PC-9 (cell line): ENCODE results near the gene CITED1. TPM values are rescaled to one million over a fixed set of nuclear protein-coding genes. Genes with fewer than 3 reads are reported as not detected.

ENCODE experiments used
- Bru-seq: library from RNA; stranded (reverse); fragments of 400-500 nt; gene quantifications from one replicate; lab custom pipeline; 2021; lab: Mats Ljungman, UMichigan
- BruChase-seq, 2 experiments: library from RNA; stranded (reverse); fragments of 400-500 nt; gene quantifications; one replicate each; lab custom pipeline; 2021; lab: Mats Ljungman, UMichigan
- BruUV-seq: library from RNA; stranded (reverse); fragments of 400-500 nt; replicated peaks from 2 replicates; lab custom pipeline; 2021; lab: Mats Ljungman, UMichigan
- CTCF ChIA-PET: fragments of 300-600 bp; sonication (Branson Sonifier 250); formaldehyde crosslinking; loops from one replicate; lab custom pipeline; 2022; ENCODE audit warnings: antibody characterized with exemption; lab: Charles Lee
- POLR2A ChIA-PET: fragments of 300-600 bp; sonication (Branson Sonifier 250); formaldehyde crosslinking; loops from one replicate; lab custom pipeline; 2022; ENCODE audit warnings: antibody characterized with exemption; ENCODE audit not compliant: unreplicated experiment; lab: Charles Lee
- DNase-seq, 2 experiments: peaks; one replicate each; pipeline versions ENCODE4 v3.0.0 to v3.0.0-alpha.2; 2015 to 2022; ENCODE audit warnings: mixed read lengths in 1 of 2
- H2AFZ ChIP-seq: fragments of 200-600 bp; sonication (generic); 2 replicates; pipeline ENCODE4 v1.8.1; 2017; ENCODE audit warnings: antibody characterized with exemption
- H3F3A ChIP-seq: fragments of 200-600 bp; sonication (generic); 2 replicates; pipeline ENCODE4 v1.8.1; 2017; ENCODE audit warnings: antibody characterized with exemption, mild to moderate bottlenecking, low read depth; ENCODE audit not compliant: insufficient read depth
- H3K27ac ChIP-seq: fragments of 200-600 bp; sonication (generic); 2 replicates; pipeline ENCODE4 v1.6.1; 2016; ENCODE audit warnings: mixed run types
- H3K27me3 ChIP-seq: fragments of 200-600 bp; sonication (generic); 2 replicates; pipeline ENCODE4 v1.6.1; 2016; ENCODE audit warnings: low read depth, mixed run types; ENCODE audit not compliant: insufficient read depth
- H3K36me3 ChIP-seq: fragments of 200-600 bp; sonication (generic); 2 replicates; pipeline ENCODE4 v1.6.1; 2016; ENCODE audit warnings: low read depth, mixed run types
- H3K4me1 ChIP-seq: fragments of 200-600 bp; sonication (generic); replicated peaks from 2 replicates; pipeline ENCODE4 v1.6.1; 2016; ENCODE audit warnings: mixed run types; ENCODE audit not compliant: insufficient read depth
- H3K4me2 ChIP-seq: fragments of 200-600 bp; sonication (generic); 2 replicates; pipeline ENCODE4 v1.6.1; 2017; ENCODE audit warnings: mixed run types
- H3K4me3 ChIP-seq: fragments of 200-600 bp; sonication (generic); 2 replicates; pipeline ENCODE4 v1.6.1; 2016; ENCODE audit warnings: mixed run types
- H3K79me2 ChIP-seq: fragments of 200-600 bp; sonication (generic); 2 replicates; pipeline ENCODE4 v1.6.1; 2017; ENCODE audit warnings: low read depth, mixed run types
- H3K9me2 ChIP-seq: fragments of 200-600 bp; sonication (generic); 2 replicates; pipeline ENCODE4 v1.8.1; 2017; ENCODE audit warnings: mild to moderate bottlenecking; ENCODE audit not compliant: insufficient read depth
- H3K9me3 ChIP-seq: fragments of 200-600 bp; sonication (generic); 2 replicates; pipeline ENCODE4 v1.8.1; 2016; ENCODE audit warnings: low read depth; ENCODE audit not compliant: insufficient read depth
- H4K20me1 ChIP-seq: fragments of 200-600 bp; sonication (generic); 2 replicates; pipeline ENCODE4 v1.8.1; 2017; ENCODE audit not compliant: insufficient read depth
- EZH2 ChIP-seq: fragments of 200-600 bp; sonication (generic); IDR thresholded peaks from 2 replicates; pipeline ENCODE4 v1.8.0; 2017; ENCODE audit warnings: antibody characterized with exemption, low read depth
- intact Hi-C: fragments of 100-400 bp; cut with micrococcal nuclease; formaldehyde crosslinking; loops from one replicate; pipeline ENCODE4 v1.10.0; 2022; ENCODE audit not compliant: unreplicated experiment
- long read RNA-seq: library from polyadenylated mRNA; stranded (forward); transcript quantifications from one replicate; pipeline ENCODE4 v2.0.0, GENCODE V29; 2022
- total RNA-seq: library from RNA; stranded (reverse); gene quantifications from 2 replicates; pipeline ENCODE4 v1.2.3, GENCODE V29; 2021
- TF ChIP-seq, protein P1 (sequence below): fragments of 200-600 bp; sonication (generic); conservative IDR thresholded peaks from 2 replicates; pipeline ENCODE4 v1.6.1; 2017; ENCODE audit warnings: mixed run types, antibody characterized with exemption, mild to moderate bottlenecking, moderate library complexity

CITED1 gene, protein sequence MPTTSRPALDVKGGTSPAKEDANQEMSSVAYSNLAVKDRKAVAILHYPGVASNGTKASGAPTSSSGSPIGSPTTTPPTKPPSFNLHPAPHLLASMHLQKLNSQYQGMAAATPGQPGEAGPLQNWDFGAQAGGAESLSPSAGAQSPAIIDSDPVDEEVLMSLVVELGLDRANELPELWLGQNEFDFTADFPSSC
- total RNA-seq (not detected in 2 replicates), Bru-seq, nascent RNA (percentile 24 among the genes with signal in this experiment), BruChase-seq, experiment 1, labeled RNA remaining after a 2-hour chase (percentile 22 among the genes with signal in this experiment), BruChase-seq, experiment 2, labeled RNA remaining after a 6-hour chase (percentile 14 among the genes with signal in this experiment)
- long read RNA-seq, result 0 reads

DNA sequence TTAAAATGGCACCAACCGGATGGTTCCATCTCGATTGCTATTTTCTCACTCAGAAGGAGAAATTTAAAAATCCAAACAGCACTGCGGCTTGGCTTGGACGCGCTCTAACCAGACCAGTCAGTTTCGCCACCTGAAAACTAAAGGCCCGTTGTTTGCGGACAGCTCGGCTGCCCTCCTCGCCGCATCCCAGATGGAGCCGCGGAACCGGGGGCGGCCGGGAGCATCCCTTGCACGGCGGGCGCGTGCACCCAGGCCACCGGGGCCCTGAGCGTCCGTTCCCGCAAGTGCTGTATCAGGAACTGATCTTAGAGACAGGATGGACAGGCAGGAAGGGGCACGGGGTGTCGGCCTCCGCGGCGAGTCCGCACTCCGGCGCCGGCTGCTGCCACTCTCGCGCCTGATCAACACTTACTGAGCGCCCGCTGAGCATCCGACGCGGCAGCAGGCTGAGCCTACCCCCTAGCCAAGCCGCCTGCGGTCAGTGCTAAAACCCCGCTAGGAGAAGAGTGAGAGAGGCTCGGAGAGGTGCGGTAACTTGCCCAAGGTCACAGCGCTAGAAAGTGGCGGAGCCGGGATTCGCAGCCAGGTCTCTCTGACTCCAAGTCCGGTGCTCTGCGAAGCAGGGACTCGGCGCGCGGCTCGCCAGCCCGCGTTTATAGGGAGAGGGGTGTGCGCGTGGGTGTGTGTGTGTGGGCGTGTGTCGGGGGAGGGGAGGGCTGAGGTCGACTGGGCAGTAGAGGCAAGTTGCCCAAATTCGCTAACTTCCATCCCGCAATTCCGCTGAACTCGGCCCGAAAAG, at the start of gene CITED1:
Gene CITED1 (minus strand): TSS at position 629 of the 799 bp plus-strand sequence. CDS start 3,045 bp downstream, outside the sequence.
- H3K9me3 ChIP-seq, result no peaks in the 10 kb centered on the region
- H3K27me3 ChIP-seq, result peaks cover 32% of the 10 kb centered on the region; the same call in 1 of the 2 replicates
- H3K4me2 ChIP-seq, result peak within 1 kb of the TSS; percentile 87
- TF ChIP-seq, protein P1, sequence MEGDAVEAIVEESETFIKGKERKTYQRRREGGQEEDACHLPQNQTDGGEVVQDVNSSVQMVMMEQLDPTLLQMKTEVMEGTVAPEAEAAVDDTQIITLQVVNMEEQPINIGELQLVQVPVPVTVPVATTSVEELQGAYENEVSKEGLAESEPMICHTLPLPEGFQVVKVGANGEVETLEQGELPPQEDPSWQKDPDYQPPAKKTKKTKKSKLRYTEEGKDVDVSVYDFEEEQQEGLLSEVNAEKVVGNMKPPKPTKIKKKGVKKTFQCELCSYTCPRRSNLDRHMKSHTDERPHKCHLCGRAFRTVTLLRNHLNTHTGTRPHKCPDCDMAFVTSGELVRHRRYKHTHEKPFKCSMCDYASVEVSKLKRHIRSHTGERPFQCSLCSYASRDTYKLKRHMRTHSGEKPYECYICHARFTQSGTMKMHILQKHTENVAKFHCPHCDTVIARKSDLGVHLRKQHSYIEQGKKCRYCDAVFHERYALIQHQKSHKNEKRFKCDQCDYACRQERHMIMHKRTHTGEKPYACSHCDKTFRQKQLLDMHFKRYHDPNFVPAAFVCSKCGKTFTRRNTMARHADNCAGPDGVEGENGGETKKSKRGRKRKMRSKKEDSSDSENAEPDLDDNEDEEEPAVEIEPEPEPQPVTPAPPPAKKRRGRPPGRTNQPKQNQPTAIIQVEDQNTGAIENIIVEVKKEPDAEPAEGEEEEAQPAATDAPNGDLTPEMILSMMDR, result no peak
- peak; percentile 97 for TF ChIP-seq EZH2
- no peaks in the 10 kb centered on the region for H3K36me3 ChIP-seq
- intact Hi-C loops, result no loop called here
- no peaks in the 10 kb centered on the region for H3F3A ChIP-seq
- DNase-seq, result no peak
- peak within 1 kb of the TSS; percentile 64; the same call in 1 of the 2 replicates for H2AFZ ChIP-seq
- no peaks in the 10 kb centered on the region for H3K9me2 ChIP-seq
- H3K4me3 ChIP-seq, result peak within 1 kb of the TSS; percentile 61; the same call in 1 of the 2 replicates
- no peaks in the 10 kb centered on the region for H3K4me1 ChIP-seq
- H4K20me1 ChIP-seq, result no peaks in the 10 kb centered on the region
- CTCF ChIA-PET, result interaction anchor here (0.7 kb wide), 2 partner anchors 9 to 951 kb away, joined by 9 to 13 read pairs; no protein-coding TSS in a partner anchor
- POLR2A ChIA-PET, result no interaction called here
- H3K79me2 ChIP-seq, result no peaks in the 10 kb centered on the region
- no peak within 1 kb of the TSS for H3K27ac ChIP-seq
- BruUV-seq, result no TSS peak

DNA sequence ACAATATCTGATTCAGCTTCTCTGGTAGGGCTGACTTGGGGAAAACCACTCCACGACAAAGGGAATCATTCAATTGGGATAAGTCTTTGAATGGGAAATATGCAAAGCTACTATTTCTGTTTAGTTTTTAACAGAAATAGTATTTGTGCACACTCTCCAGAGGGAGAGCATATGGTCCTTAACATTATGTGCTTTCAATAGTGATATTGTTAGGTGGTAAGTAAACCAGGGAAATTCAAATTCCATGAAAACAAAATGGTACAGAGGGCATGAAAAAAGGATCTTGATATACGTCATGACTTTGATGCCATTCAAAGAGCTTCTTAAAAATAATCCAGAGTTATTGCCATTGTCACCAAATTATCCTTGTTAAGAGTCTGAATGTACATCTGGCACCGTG, 47.1 kb upstream of the CITED1 start:
- H3K79me2 ChIP-seq, result no peaks in the 10 kb centered on the region
- BruUV-seq, result no TSS peak
- H3K9me3 ChIP-seq, result no peaks in the 10 kb centered on the region
- no peak overlapping the region for H2AFZ ChIP-seq
- H3F3A ChIP-seq, result no peaks in the 10 kb centered on the region
- no peaks in the 10 kb centered on the region for H3K9me2 ChIP-seq
- no peaks in the 10 kb centered on the region for H3K27me3 ChIP-seq
- no peak overlapping the region for H3K4me3 ChIP-seq
- no peak overlapping the region for H3K4me2 ChIP-seq
- DNase-seq, result no peak
- H3K27ac ChIP-seq, result no peak overlapping the region
- no peaks in the 10 kb centered on the region for H3K36me3 ChIP-seq
- CTCF ChIA-PET, result interaction anchor here (0.6 kb wide), 1 partner anchor 1993 kb away, joined by 3 read pairs; no protein-coding TSS in a partner anchor
- intact Hi-C loops, result no loop called here
- TF ChIP-seq, protein P1, result no peak
- TF ChIP-seq EZH2, result no peak
- H3K4me1 ChIP-seq, result no peaks in the 10 kb centered on the region
- no peaks in the 10 kb centered on the region for H4K20me1 ChIP-seq
- POLR2A ChIA-PET, result no interaction called here

DNA sequence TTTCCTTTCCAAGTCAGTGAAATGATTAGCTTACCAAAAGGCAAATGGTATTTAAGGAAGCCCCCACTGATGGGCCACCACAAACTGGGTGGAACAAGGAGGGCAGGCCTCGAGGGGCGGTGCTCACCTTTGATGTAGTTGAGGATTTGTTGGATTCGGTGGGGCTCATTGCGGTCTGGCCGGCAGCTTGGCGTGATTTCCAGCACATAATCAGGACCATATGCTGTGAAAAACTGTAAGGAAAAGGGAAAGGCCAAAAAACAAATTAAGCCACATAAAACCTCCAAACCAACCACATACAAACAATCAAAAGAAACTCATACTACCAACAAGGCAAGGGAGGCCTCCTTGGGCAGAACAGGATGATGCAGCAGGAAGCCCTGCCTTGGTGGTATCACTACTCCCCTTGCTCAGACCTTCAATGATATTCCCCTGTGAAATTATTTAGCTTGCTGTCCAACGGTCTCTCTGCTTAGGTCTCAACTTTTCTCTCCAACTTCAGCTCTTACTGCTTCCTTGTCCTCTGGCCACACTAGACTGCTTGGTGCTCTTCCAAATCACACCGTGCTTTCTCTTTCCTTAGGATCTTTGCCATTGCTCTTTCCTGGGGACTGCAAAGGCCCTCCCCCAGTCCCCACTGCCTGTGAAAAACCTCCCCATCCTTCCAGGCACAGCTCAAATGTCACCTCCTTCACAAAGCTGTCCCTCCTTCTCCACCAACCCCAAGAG, 46.1 kb upstream of the CITED1 start:
- Histone ChIP-seq H3K79me2 (no peaks in the 10 kb centered on the region), H3K4me3 (no peak overlapping the region), H3K4me2 (no peak overlapping the region), H3K9me2 (no peaks in the 10 kb centered on the region), H3F3A (no peaks in the 10 kb centered on the region), H3K36me3 (no peaks in the 10 kb centered on the region), H3K4me1 (no peaks in the 10 kb centered on the region), H3K27me3 (no peaks in the 10 kb centered on the region), H3K27ac (no peak overlapping the region), H4K20me1 (no peaks in the 10 kb centered on the region), H2AFZ (no peak overlapping the region), H3K9me3 (no peaks in the 10 kb centered on the region)
- POLR2A ChIA-PET, result interaction anchor here (0.7 kb wide), 1 partner anchor 1638 kb away, joined by 4 read pairs; no protein-coding TSS in a partner anchor
- CTCF ChIA-PET, result no interaction called here
- BruUV-seq, result no TSS peak
- TF ChIP-seq EZH2, result no peak
- TF ChIP-seq, protein P1, result no peak
- DNase-seq, result no peak
- intact Hi-C loops, result no loop called here
